22Rv1 (cell line): ENCODE measurements around the gene CERS5.

Experiments used
- ZFX ChIP-seq: fragments of 450-650 bp; IDR thresholded peaks from 2 replicates; pipeline ENCODE4 v1.6.1; 2017; ENCODE audit warnings: antibody characterized with exemption, borderline replicate concordance
- TF ChIP-seq, protein P1 (sequence below): fragments of 450-650 bp; IDR thresholded peaks from 2 replicates; pipeline ENCODE4 v1.5.1; 2017; ENCODE audit warnings: mild to moderate bottlenecking

GRCh38 chr12:50121641-50122040, 45.5 kb downstream of the CERS5 start:
- TF ChIP-seq, protein P1, sequence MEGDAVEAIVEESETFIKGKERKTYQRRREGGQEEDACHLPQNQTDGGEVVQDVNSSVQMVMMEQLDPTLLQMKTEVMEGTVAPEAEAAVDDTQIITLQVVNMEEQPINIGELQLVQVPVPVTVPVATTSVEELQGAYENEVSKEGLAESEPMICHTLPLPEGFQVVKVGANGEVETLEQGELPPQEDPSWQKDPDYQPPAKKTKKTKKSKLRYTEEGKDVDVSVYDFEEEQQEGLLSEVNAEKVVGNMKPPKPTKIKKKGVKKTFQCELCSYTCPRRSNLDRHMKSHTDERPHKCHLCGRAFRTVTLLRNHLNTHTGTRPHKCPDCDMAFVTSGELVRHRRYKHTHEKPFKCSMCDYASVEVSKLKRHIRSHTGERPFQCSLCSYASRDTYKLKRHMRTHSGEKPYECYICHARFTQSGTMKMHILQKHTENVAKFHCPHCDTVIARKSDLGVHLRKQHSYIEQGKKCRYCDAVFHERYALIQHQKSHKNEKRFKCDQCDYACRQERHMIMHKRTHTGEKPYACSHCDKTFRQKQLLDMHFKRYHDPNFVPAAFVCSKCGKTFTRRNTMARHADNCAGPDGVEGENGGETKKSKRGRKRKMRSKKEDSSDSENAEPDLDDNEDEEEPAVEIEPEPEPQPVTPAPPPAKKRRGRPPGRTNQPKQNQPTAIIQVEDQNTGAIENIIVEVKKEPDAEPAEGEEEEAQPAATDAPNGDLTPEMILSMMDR, result no peak
- TF ChIP-seq ZFX, result no peak
